ENCODE results near the gene TMPRSS2. TPM values are rescaled to one million over a fixed set of nuclear protein-coding genes. Genes with fewer than 3 reads are reported as not detected.

TMPRSS2 gene
- total RNA-seq, 1 experiment from 2014 or later, result not detected

- no peak for DNase-seq (ENCODE audit: low spot score)
These were observed 1.8 kb upstream of the TMPRSS2 start for GRCh38 chr21:41509733-41510132.

GRCh38 chr21:41509145-41509496, 1.2 kb upstream of the TMPRSS2 start:
- no peak for DNase-seq (ENCODE audit: low spot score)

GRCh38 chr21:41508415-41509144, 622 bp upstream of the TMPRSS2 start:
- no peak for DNase-seq (ENCODE audit: low spot score)

- DNase-seq (ENCODE audit: low spot score), result no peak
These were observed 1.1 kb downstream of the TMPRSS2 start for GRCh38 chr21:41506611-41507520.

GRCh38 chr21:41506005-41506594, 1.9 kb downstream of the TMPRSS2 start:
- no peak for DNase-seq (ENCODE audit: low spot score)

- no peak for DNase-seq (ENCODE audit: low spot score)
These were observed 3.9 kb downstream of the TMPRSS2 start for GRCh38 chr21:41504030-41504429.

- DNase-seq (ENCODE audit: low spot score), result no peak
These were observed 4.6 kb downstream of the TMPRSS2 start for GRCh38 chr21:41503331-41503730.

GRCh38 chr21:41501919-41502318, 6.0 kb downstream of the TMPRSS2 start:
- peak; percentile 89 for DNase-seq (ENCODE audit: low spot score)

- no peak for DNase-seq (ENCODE audit: low spot score)
These were observed 7.0 kb downstream of the TMPRSS2 start for GRCh38 chr21:41500931-41501381.

GRCh38 chr21:41500363-41500762, 7.6 kb downstream of the TMPRSS2 start:
- no peak for DNase-seq (ENCODE audit: low spot score)

GRCh38 chr21:41499920-41500319, 8.0 kb downstream of the TMPRSS2 start:
- no peak for DNase-seq (ENCODE audit: low spot score)

GRCh38 chr21:41497788-41498187, 10.2 kb downstream of the TMPRSS2 start:
- no peak for DNase-seq (ENCODE audit: low spot score)

GRCh38 chr21:41497008-41497407, 10.9 kb downstream of the TMPRSS2 start:
- DNase-seq (ENCODE audit: low spot score), result no peak

- no peak for DNase-seq (ENCODE audit: low spot score)
These were observed 13.7 kb downstream of the TMPRSS2 start for GRCh38 chr21:41494242-41494641.

GRCh38 chr21:41491412-41491811, 16.5 kb downstream of the TMPRSS2 start:
- DNase-seq (ENCODE audit: low spot score), result no peak

GRCh38 chr21:41490330-41490729, 17.6 kb downstream of the TMPRSS2 start:
- no peak for DNase-seq (ENCODE audit: low spot score)

- no peak for DNase-seq (ENCODE audit: low spot score)
These were observed 18.6 kb downstream of the TMPRSS2 start for GRCh38 chr21:41489329-41489728.

GRCh38 chr21:41488080-41488479, 19.9 kb downstream of the TMPRSS2 start:
- no peak for DNase-seq (ENCODE audit: low spot score)

GRCh38 chr21:41487082-41487481, 20.9 kb downstream of the TMPRSS2 start:
- no peak for DNase-seq (ENCODE audit: low spot score)

GRCh38 chr21:41483973-41484372, 24.0 kb downstream of the TMPRSS2 start:
- no peak for DNase-seq (ENCODE audit: low spot score)

GRCh38 chr21:41483415-41483814, 24.5 kb downstream of the TMPRSS2 start:
- DNase-seq (ENCODE audit: low spot score), result no peak

- DNase-seq (ENCODE audit: low spot score), result no peak
These were observed 25.0 kb downstream of the TMPRSS2 start for GRCh38 chr21:41482980-41483379.

- DNase-seq (ENCODE audit: low spot score), result peak; percentile 52
These were observed 25.7 kb downstream of the TMPRSS2 start for GRCh38 chr21:41482301-41482700.

Data from A172 (cell line).